Neuronal stem cell (in vitro differentiated cells): ENCODE measurements around the gene ZBTB42.

ENCODE experiments used
- DNase-seq: peaks from one replicate; pipeline ENCODE4 v3.0.0-alpha.2; 2013; ENCODE audit warnings: low spot score
- H2AFZ ChIP-seq: one replicate; pipeline ENCODE4 v1.6.1; 2013; ENCODE audit warnings: mild to moderate bottlenecking, low read length, inconsistent platforms
- H2AK5ac ChIP-seq: 2 replicates; pipeline ENCODE4 v1.6.1; 2013; ENCODE audit warnings: low read depth, mild to moderate bottlenecking, inconsistent platforms, low read length, moderate library complexity, mixed read lengths
- H2BK120ac ChIP-seq: 2 replicates; pipeline ENCODE4 v1.6.1; 2013; ENCODE audit warnings: low read depth, mild to moderate bottlenecking, inconsistent platforms, low read length, moderate library complexity, mixed read lengths
- H2BK12ac ChIP-seq: one replicate; pipeline ENCODE4 v1.6.1; 2013; ENCODE audit warnings: low read length, inconsistent platforms
- H2BK15ac ChIP-seq: 2 replicates; pipeline ENCODE4 v1.6.1; 2013; ENCODE audit warnings: mild to moderate bottlenecking, low read length, inconsistent platforms, mixed read lengths
- H2BK5ac ChIP-seq: one replicate; pipeline ENCODE4 v1.6.1; 2013; ENCODE audit warnings: inconsistent platforms, mild to moderate bottlenecking, low read length, moderate library complexity
- H3K14ac ChIP-seq: one replicate; pipeline ENCODE4 v1.6.1; 2013; ENCODE audit warnings: low read length, inconsistent platforms
- H3K18ac ChIP-seq: 2 replicates; pipeline ENCODE4 v1.6.1; 2013; ENCODE audit warnings: low read length, inconsistent platforms
- H3K23ac ChIP-seq: 2 replicates; pipeline ENCODE4 v1.6.1; 2013; ENCODE audit warnings: low read depth, mild to moderate bottlenecking, mixed read lengths, low read length, inconsistent platforms; ENCODE audit not compliant: poor library complexity
- H3K27ac ChIP-seq: replicated peaks from 3 replicates; pipeline ENCODE4 v1.5.1; 2013; ENCODE audit warnings: low read length, inconsistent platforms
- H3K27me3 ChIP-seq, 3 experiments: 2 replicates each; pipeline ENCODE4 v1.6.1; 2013; ENCODE audit warnings: low read length in 3 of 3, mild to moderate bottlenecking in 2 of 3, inconsistent platforms in 1 of 3, low read depth in 1 of 3, mixed read lengths in 1 of 3, moderate library complexity in 1 of 3; ENCODE audit not compliant: control insufficient read depth in 3 of 3, insufficient read depth in 3 of 3
- H3K36me3 ChIP-seq, 2 donors: replicated peaks in 1 of 2; 2 replicates each; pipeline ENCODE4 v1.6.1; 2013; ENCODE audit warnings: low read length in 2 of 2; ENCODE audit not compliant: control insufficient read depth in 2 of 2, insufficient read depth in 2 of 2
- H3K4ac ChIP-seq: 2 replicates; pipeline ENCODE4 v1.6.1; 2013; ENCODE audit warnings: inconsistent platforms, mild to moderate bottlenecking, low read length, moderate library complexity
- H3K4me1 ChIP-seq, 2 donors: 1 replicate in 1 of 2; 2 replicates in 1 of 2; pipeline ENCODE4 v1.6.1; 2013; ENCODE audit warnings: low read length in 2 of 2, low read depth in 1 of 2; ENCODE audit not compliant: control insufficient read depth in 2 of 2, insufficient read depth in 1 of 2
- H3K4me2 ChIP-seq: one replicate; pipeline ENCODE4 v1.6.1; 2013; ENCODE audit warnings: mild to moderate bottlenecking, low read length, inconsistent platforms; ENCODE audit not compliant: insufficient read depth, poor library complexity, severe bottlenecking
- H3K4me3 ChIP-seq, 2 donors: 2 replicates each; pipeline ENCODE4 v1.5.1; 2013; ENCODE audit warnings: low read length in 2 of 2, mild to moderate bottlenecking in 2 of 2, inconsistent platforms in 1 of 2, moderate library complexity in 1 of 2
- H3K79me1 ChIP-seq: one replicate; pipeline ENCODE4 v1.6.1; 2013; ENCODE audit warnings: low read depth, mild to moderate bottlenecking, inconsistent platforms, low read length, moderate library complexity
- H3K9ac ChIP-seq: one replicate; pipeline ENCODE4 v1.6.1; 2013; ENCODE audit warnings: mild to moderate bottlenecking, low read depth, low read length, inconsistent platforms; ENCODE audit not compliant: poor library complexity
- H3K9me3 ChIP-seq, 2 donors: replicated peaks in 1 of 2; 2 replicates each; pipeline versions ENCODE3 to v1.6.1; 2013; ENCODE audit warnings: low read length in 2 of 2, mild to moderate bottlenecking in 2 of 2, inconsistent platforms in 1 of 2, low read depth in 1 of 2, mixed read lengths in 1 of 2, moderate library complexity in 1 of 2; ENCODE audit not compliant: control insufficient read depth in 2 of 2, insufficient read depth in 1 of 2
- H4K8ac ChIP-seq: one replicate; pipeline ENCODE4 v1.6.1; 2013; ENCODE audit warnings: low read depth, mild to moderate bottlenecking, inconsistent platforms, low read length, moderate library complexity
- H4K91ac ChIP-seq: one replicate; pipeline ENCODE4 v1.6.1; 2013; ENCODE audit warnings: low read length, low read depth, mild to moderate bottlenecking, inconsistent platforms; ENCODE audit not compliant: poor library complexity
- WGBS, 2 donors: extraction: QIAGEN DNeasy Blood & Tissue Kit; methylation state at CpG; one replicate each; pipeline ENCODE4 v1.1.7; 2013; ENCODE audit warnings: missing lambda C conversion rate in 2 of 2, mixed read lengths in 1 of 2; ENCODE audit not compliant: insufficient read length in 2 of 2, insufficient replicate concordance in 1 of 2; ENCODE audit errors: extremely low coverage in 2 of 2; 5-methylcytosine and 5-hydroxymethylcytosine counted together

ZBTB42 gene

GRCh38 chr14:104784218-104784568 is 16.7 kb upstream of the ZBTB42 start:
- Histone ChIP-seq H3K9me3 (no peaks in the 10 kb centered on the region), H3K27me3 (no peaks in the 10 kb centered on the region), H3K4me3 (no peak overlapping the region), H2AK5ac (no peak overlapping the region), H3K4me1 (no peaks in the 10 kb centered on the region), H4K8ac (no peak overlapping the region), H3K23ac (peak overlapping the region; percentile 20), H2BK15ac (no peak overlapping the region), H2BK120ac (no peak overlapping the region), H3K27ac (no peak overlapping the region), H3K36me3 (peaks cover 3 to 59% of the 10 kb centered on the region in 2 donors), H3K4ac (no peak overlapping the region), H4K91ac (no peak overlapping the region), H3K9ac (peak overlapping the region; percentile 30), H2BK12ac (no peak overlapping the region), H2BK5ac (peak overlapping the region; percentile 60), H3K4me2 (no peak overlapping the region), H2AFZ (no peak overlapping the region), H3K79me1 (peaks cover 23% of the 10 kb centered on the region), H3K18ac (no peak overlapping the region), H3K14ac (no peak overlapping the region)
- no peak for DNase-seq
- WGBS, 2 donors, result no CpG with 5 or more reads among the region's 9 CpGs

GRCh38 chr14:104784846-104785707 is 15.8 kb upstream of the ZBTB42 start:
- H3K4me2 ChIP-seq, result no peak overlapping the region
- no peaks in the 10 kb centered on the region for H3K4me1 ChIP-seq
- no peak overlapping the region for H2BK120ac ChIP-seq
- no peaks in the 10 kb centered on the region for H3K9me3 ChIP-seq
- H3K27me3 ChIP-seq, result no peaks in the 10 kb centered on the region
- DNase-seq, result no peak
- no peak overlapping the region for H2BK15ac ChIP-seq
- H2AFZ ChIP-seq, result no peak overlapping the region
- H2BK12ac ChIP-seq, result no peak overlapping the region
- H3K14ac ChIP-seq, result no peak overlapping the region
- no peak overlapping the region for H2AK5ac ChIP-seq
- no peak overlapping the region for H4K8ac ChIP-seq
- no peak overlapping the region for H3K27ac ChIP-seq
- peak overlapping the region; percentile 73 for H3K23ac ChIP-seq
- H2BK5ac ChIP-seq, result peak overlapping the region; percentile 60
- H3K4ac ChIP-seq, result no peak overlapping the region
- H3K9ac ChIP-seq, result no peak overlapping the region
- peaks cover 28% of the 10 kb centered on the region for H3K79me1 ChIP-seq
- H4K91ac ChIP-seq, result no peak overlapping the region
- no peak overlapping the region for H3K18ac ChIP-seq
- WGBS, 2 donors, result no CpG with 5 or more reads among the region's 36 CpGs
- H3K4me3 ChIP-seq, result no peak overlapping the region
- peaks cover 5 to 65% of the 10 kb centered on the region in 2 donors for H3K36me3 ChIP-seq

GRCh38 chr14:104785708-104786080 is 15.2 kb upstream of the ZBTB42 start:
- no peak overlapping the region for H2AFZ ChIP-seq
- WGBS, 2 donors, result no CpG with 5 or more reads among the region's 13 CpGs
- no peaks in the 10 kb centered on the region for H3K9me3 ChIP-seq
- H2BK5ac ChIP-seq, result no peak overlapping the region
- no peak overlapping the region for H4K8ac ChIP-seq
- H3K4me2 ChIP-seq, result no peak overlapping the region
- no peak overlapping the region for H2BK12ac ChIP-seq
- peaks cover 6 to 68% of the 10 kb centered on the region in 2 donors for H3K36me3 ChIP-seq
- peaks cover 33% of the 10 kb centered on the region for H3K79me1 ChIP-seq
- no peak overlapping the region for H3K4me3 ChIP-seq
- H3K27me3 ChIP-seq, result no peaks in the 10 kb centered on the region
- DNase-seq, result no peak
- H3K9ac ChIP-seq, result no peak overlapping the region
- no peak overlapping the region for H2BK15ac ChIP-seq
- no peaks in the 10 kb centered on the region for H3K4me1 ChIP-seq
- no peak overlapping the region for H2AK5ac ChIP-seq
- H2BK120ac ChIP-seq, result no peak overlapping the region
- H3K4ac ChIP-seq, result no peak overlapping the region
- no peak overlapping the region for H4K91ac ChIP-seq
- H3K27ac ChIP-seq, result no peak overlapping the region
- no peak overlapping the region for H3K18ac ChIP-seq
- H3K23ac ChIP-seq, result no peak overlapping the region
- no peak overlapping the region for H3K14ac ChIP-seq

- Histone ChIP-seq H3K4me2 (no peak overlapping the region), H3K23ac (no peak overlapping the region), H3K18ac (no peak overlapping the region), H4K91ac (no peak overlapping the region), H3K14ac (no peak overlapping the region), H3K79me1 (peaks cover 36% of the 10 kb centered on the region), H3K4me1 (no peaks in the 10 kb centered on the region), H2BK15ac (no peak overlapping the region), H2BK12ac (no peak overlapping the region), H3K4ac (no peak overlapping the region), H4K8ac (no peak overlapping the region), H3K9me3 (no peaks in the 10 kb centered on the region), H2BK5ac (no peak overlapping the region), H3K4me3 (no peak overlapping the region), H3K27me3 (no peaks in the 10 kb centered on the region), H2BK120ac (no peak overlapping the region), H3K27ac (no peak overlapping the region), H3K36me3 (peaks cover 8 to 69% of the 10 kb centered on the region in 2 donors), H2AFZ (no peak overlapping the region), H3K9ac (no peak overlapping the region), H2AK5ac (no peak overlapping the region)
- no CpG with 5 or more reads among the region's 14 CpGs for WGBS, 2 donors
- DNase-seq, result no peak
These were observed 14.8 kb upstream of the ZBTB42 start for GRCh38 chr14:104786091-104786586.
